ENCODE data around the gene IGLL5.

DNA sequence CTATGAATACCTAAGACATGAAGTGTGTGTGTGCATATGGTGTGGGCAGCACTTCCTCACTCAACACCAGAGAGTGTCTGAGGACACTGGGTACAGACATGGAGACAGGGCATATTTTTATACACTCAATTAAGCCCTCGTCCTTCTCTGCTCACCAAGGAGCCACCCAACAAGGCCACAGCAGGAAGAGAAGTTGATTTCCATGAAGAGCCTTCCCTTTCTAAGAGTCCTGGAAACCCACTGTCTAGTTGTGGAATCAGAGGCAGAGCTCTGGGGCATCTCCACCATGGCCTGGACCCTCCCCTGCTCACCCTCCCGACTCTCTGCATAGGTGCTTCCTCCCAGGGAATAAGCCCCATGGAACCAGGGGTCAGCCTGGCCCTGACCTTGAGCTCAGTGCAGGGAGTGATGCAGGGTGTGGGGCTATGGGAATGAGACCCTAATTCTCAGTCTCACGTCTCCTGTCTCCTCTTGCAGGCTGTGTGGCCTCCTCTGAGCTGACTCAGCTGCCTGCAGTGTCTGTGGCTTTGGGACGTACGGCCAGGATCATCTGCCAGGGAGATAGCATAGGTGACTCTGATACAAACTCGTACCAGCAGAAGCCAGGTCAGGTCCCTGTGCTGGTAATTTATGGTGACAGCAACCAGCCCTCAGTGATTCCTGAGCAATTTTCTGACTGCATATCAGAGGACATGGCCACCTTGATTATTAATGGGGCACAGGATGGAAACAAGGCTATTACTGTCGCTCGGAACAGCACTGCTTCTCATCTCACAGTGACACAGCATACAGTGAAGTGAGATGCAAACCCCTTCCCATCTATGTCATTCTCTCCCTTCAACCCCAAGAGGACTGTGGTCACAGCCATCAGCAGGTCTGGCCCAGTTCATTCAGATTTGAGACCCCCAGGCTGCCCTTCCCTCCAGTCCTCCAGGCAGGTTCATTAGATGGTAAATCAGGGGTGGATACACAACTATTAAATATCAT, 14.6 kb upstream of the IGLL5 start:
- no peak for TF ChIP-seq CTCF (IDR thresholded peaks at IDR 0.05; ENCODE audit: insufficient read depth, low read depth, low read length)
- TF ChIP-seq EZH2 (IDR thresholded peaks at IDR 0.05; ENCODE audit: insufficient read depth, low read length), result no peak
